ENCODE results near the gene MRPL9.

GRCh38 chr1:151741516-151741915, 21.8 kb downstream of the MRPL9 start:
- TF ChIP-seq CTCF (IDR thresholded peaks at IDR 0.05) (no peak), EZH2 (IDR thresholded peaks at IDR 0.05; ENCODE audit: borderline replicate concordance, insufficient read depth, low read depth, low read length, poor library complexity, severe bottlenecking) (no peak)
